ENCODE results near the gene METTL6.
A peak's percentile ranks its signal among the peaks of the same experiment; 100 is the strongest.
"Not testable (repeated sequence)": the region's sequence is repeated elsewhere in the genome, so short reads cannot be mapped to it uniquely, and the experiment has no call there.

METTL6 gene

GRCh38 chr3:15427182-15427880, at the start of gene METTL6, which contains the start of gene EAF1:
TSS of gene METTL6 (minus strand) at chr3:15427544. CDS start at chr3:15426511, 1,033 bp downstream.
TSS of gene EAF1 (plus strand) at chr3:15427598. CDS start at chr3:15427780, 182 bp downstream.
- peak; percentile 72 for DNase-seq (ENCODE audit: low read depth)

- no peak for DNase-seq (ENCODE audit: low read depth)
Observed at GRCh38 chr3:15476378-15476777, 49.0 kb upstream of the METTL6 start.

GRCh38 chr3:15475161-15475560, 47.8 kb upstream of the METTL6 start:
- no peak for DNase-seq (ENCODE audit: low read depth)

GRCh38 chr3:15471861-15472260, 44.5 kb upstream of the METTL6 start:
- DNase-seq (ENCODE audit: low read depth): no peak

- DNase-seq (ENCODE audit: low read depth): no peak
Observed at GRCh38 chr3:15470849-15471248, 43.5 kb upstream of the METTL6 start.

- DNase-seq (ENCODE audit: low read depth): no peak
Observed at GRCh38 chr3:15470261-15470660, 42.9 kb upstream of the METTL6 start.

GRCh38 chr3:15467227-15468181, 40.2 kb upstream of the METTL6 start:
- no peak for DNase-seq (ENCODE audit: low read depth)

GRCh38 chr3:15465876-15466585, 38.7 kb upstream of the METTL6 start:
- DNase-seq (ENCODE audit: low read depth): no peak

- DNase-seq (ENCODE audit: low read depth): no peak
Observed at GRCh38 chr3:15462451-15462850, 35.1 kb upstream of the METTL6 start.

- no peak for DNase-seq (ENCODE audit: low read depth)
Observed at GRCh38 chr3:15460891-15461531, 33.7 kb upstream of the METTL6 start.

- no peak for DNase-seq (ENCODE audit: low read depth)
Observed at GRCh38 chr3:15458212-15458780, 31.0 kb upstream of the METTL6 start.

GRCh38 chr3:15456915-15457314, 29.6 kb upstream of the METTL6 start:
- DNase-seq (ENCODE audit: low read depth): not testable (repeated sequence)

GRCh38 chr3:15456321-15456720, 29.0 kb upstream of the METTL6 start:
- no peak for DNase-seq (ENCODE audit: low read depth)

GRCh38 chr3:15455756-15456155, 28.4 kb upstream of the METTL6 start:
- no peak for DNase-seq (ENCODE audit: low read depth)

- DNase-seq (ENCODE audit: low read depth): no peak
Observed at GRCh38 chr3:15454965-15455364, 27.6 kb upstream of the METTL6 start.

GRCh38 chr3:15453991-15454625, 26.8 kb upstream of the METTL6 start:
- DNase-seq (ENCODE audit: low read depth): no peak

- no peak for DNase-seq (ENCODE audit: low read depth)
Observed at GRCh38 chr3:15453501-15453900, 26.2 kb upstream of the METTL6 start.

GRCh38 chr3:15452961-15453360, 25.6 kb upstream of the METTL6 start:
- no peak for DNase-seq (ENCODE audit: low read depth)

- DNase-seq (ENCODE audit: low read depth): no peak
Observed at GRCh38 chr3:15452156-15452555, 24.8 kb upstream of the METTL6 start.

- no peak for DNase-seq (ENCODE audit: low read depth)
Observed at GRCh38 chr3:15451216-15452113, 24.1 kb upstream of the METTL6 start.

All from CMK (cell line).